ENCODE measurements around the gene APLP2. TPM values are rescaled to one million over a fixed set of nuclear protein-coding genes. Genes with fewer than 3 reads are reported as not detected.
A peak's percentile ranks its signal among the peaks of the same experiment; 100 is the strongest.

APLP2 gene
- total RNA-seq (2021; ENCODE audit: unreplicated experiment): 210 TPM
- polyA plus RNA-seq (2012): 208 and 234 TPM in 2 replicates
- percentile 89 among the genes with signal in this experiment for Bru-seq, nascent RNA
- percentile 93 among the genes with signal in this experiment for BruChase-seq, experiment 1, labeled RNA remaining after a 6-hour chase
- percentile 86 among the genes with signal in this experiment for BruChase-seq, experiment 2, labeled RNA remaining after a 2-hour chase
- long read RNA-seq, transcript APLP2-201 (18 exons, 3,727 nt): minor isoform, 23 of 354 reads
- long read RNA-seq, transcript APLP2-210 (16 exons, 2,530 nt): minor isoform, 81 of 354 reads
- long read RNA-seq, transcript APLP2-203 (17 exons, 3,270 nt): major isoform, 126 of 354 reads
- long read RNA-seq, partial matches to known transcripts: 63 of 354 reads
- long read RNA-seq, other reads (novel, unspliced or antisense): 60 of 354 reads

- Histone ChIP-seq H3K4me3 (replicated peaks in 1 of 2; ENCODE audit: low read depth in 1 of 2, low read length in 2 of 2) (peak within 1 kb of the TSS; percentile 71 to 79), H3K27me3 (ENCODE audit: insufficient read depth, low read length) (no peaks in the 10 kb centered on the region), H3K4me2 (ENCODE audit: low read length) (peak within 1 kb of the TSS; percentile 80), H3K36me3 (ENCODE audit: control insufficient read depth in 1 of 2, insufficient read depth in 2 of 2, low read length in 2 of 2) (no peaks in the 10 kb centered on the region), H3K9me2 (ENCODE audit: insufficient read depth) (no peaks in the 10 kb centered on the region), H3K79me2 (ENCODE audit: insufficient read depth, low read length) (peaks cover 41% of the 10 kb centered on the region), H4K20me1 (ENCODE audit: insufficient read depth) (no peaks in the 10 kb centered on the region), H3K9me3 (ENCODE audit: control insufficient read depth in 1 of 2, insufficient read depth in 1 of 2, low read depth in 1 of 2, low read length in 2 of 2) (no peaks in the 10 kb centered on the region), H2AFZ (ENCODE audit: low read depth, low read length, poor library complexity, severe bottlenecking) (no peak within 1 kb of the TSS), H3K4me1 (ENCODE audit: control insufficient read depth in 1 of 2, insufficient read depth in 2 of 2, low read length in 2 of 2) (peaks cover 13 to 29% of the 10 kb centered on the region in 2 experiments; a peak in 3 of 4 replicates), H3K27ac (ENCODE audit: low read depth, low read length) (peak within 1 kb of the TSS; percentile 85), H3K9ac (ENCODE audit: low read length) (peak within 1 kb of the TSS; percentile 78)
- TF ChIP-seq YY1 (IDR thresholded peaks at IDR 0.05; ENCODE audit: extremely low read depth, insufficient replicate concordance, low read depth, low read length) (peak; percentile 51), JUND (IDR thresholded peaks at IDR 0.05) (no peak; the same call in 1 of the 2 replicates), SIN3A (IDR thresholded peaks at IDR 0.05; ENCODE audit: low read depth) (peak; percentile 87), POLR2A (IDR thresholded peaks at IDR 0.05; ENCODE audit: borderline replicate concordance, extremely low read depth, insufficient read depth, insufficient read length) (peak; percentile 88), SRF (IDR thresholded peaks at IDR 0.05; ENCODE audit: low read depth) (no peak), MAX (IDR thresholded peaks at IDR 0.05) (peak; percentile 40; the same call in 1 of the 2 replicates), SP1 (IDR thresholded peaks at IDR 0.05; ENCODE audit: low read depth) (peak; percentile 81), TCF7L2 (IDR thresholded peaks at IDR 0.05; ENCODE audit: borderline replicate concordance, extremely low read depth, insufficient read depth, insufficient read length) (peak; percentile 75), POLR2AphosphoS5 (IDR thresholded peaks at IDR 0.05; ENCODE audit: low read depth, low read length) (peak; percentile 99)
- ChIA-PET CTCF (no interaction called here), POLR2A (interaction anchor here (1.0 to 2.1 kb wide), 3 partner anchors 12 to 68 kb away, joined by 3 to 6 read pairs (median 4); partner anchors contain the start of gene PRDM10), RAD21 (ENCODE audit: low non-redundant PET in 1 of 2, low total read pairs in 2 of 2, uncharacterized antibody in 2 of 2, unreplicated experiment in 2 of 2) (no interaction called here)
- DNase-seq (ENCODE audit: low read depth, low spot score): peak; percentile 94
- intact Hi-C loops (cut with micrococcal nuclease): loop anchor here (5.0 kb wide), 1 partner anchor 67 kb away; the partner anchor contains the start of gene PRDM10
- peak; percentile 93 for ATAC-seq
- no TSS peak for BruUV-seq (replicated peaks)
Observed at GRCh38 chr11:130069659-130070108, at the start of gene APLP2. APLP2 (plus strand) TSS chr11:130069894; CDS start chr11:130069978, 84 bp downstream.
